Dermis blood vessel endothelial cell (primary cell): ENCODE data around the gene CFAP221. TPM values are rescaled to one million over a fixed set of nuclear protein-coding genes. Genes with fewer than 3 reads are reported as not detected.

ENCODE experiments used
- DNase-seq: peaks from one replicate; pipeline ENCODE4 v3.0.0; 2010
- total RNA-seq: library from RNA; depleted of rRNA; stranded (reverse); fragments of >200 nt; gene quantifications from 2 replicates; pipeline ENCODE4 v1.2.3, GENCODE V29; 2014

CFAP221 gene
- total RNA-seq, 1 donor from 2014 or later, result 0.17 TPM

- DNase-seq, result no peak
Measured at GRCh38 chr2:119537792-119538191, 6.5 kb upstream of the CFAP221 start.

DNA sequence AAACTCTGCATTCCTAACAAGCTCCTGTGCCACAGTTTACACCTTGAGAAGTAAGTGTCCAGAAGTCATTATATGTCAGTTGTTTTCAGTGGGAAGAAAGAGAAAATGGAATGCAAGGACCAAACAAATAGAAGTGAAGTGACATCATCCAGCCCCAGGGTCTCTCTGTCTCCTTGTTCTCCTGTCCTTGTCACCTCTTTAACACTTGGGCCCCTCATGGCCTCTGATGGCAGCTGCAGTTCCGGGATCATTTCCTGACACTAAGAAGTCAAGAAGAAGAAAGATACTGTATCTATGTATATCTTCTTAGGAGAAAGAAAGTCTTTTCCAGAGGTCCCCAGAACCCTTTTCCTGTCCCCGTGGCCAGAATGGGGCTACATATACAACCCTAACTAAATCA lies 2.8 kb upstream of the CFAP221 start:
- no peak for DNase-seq

DNA sequence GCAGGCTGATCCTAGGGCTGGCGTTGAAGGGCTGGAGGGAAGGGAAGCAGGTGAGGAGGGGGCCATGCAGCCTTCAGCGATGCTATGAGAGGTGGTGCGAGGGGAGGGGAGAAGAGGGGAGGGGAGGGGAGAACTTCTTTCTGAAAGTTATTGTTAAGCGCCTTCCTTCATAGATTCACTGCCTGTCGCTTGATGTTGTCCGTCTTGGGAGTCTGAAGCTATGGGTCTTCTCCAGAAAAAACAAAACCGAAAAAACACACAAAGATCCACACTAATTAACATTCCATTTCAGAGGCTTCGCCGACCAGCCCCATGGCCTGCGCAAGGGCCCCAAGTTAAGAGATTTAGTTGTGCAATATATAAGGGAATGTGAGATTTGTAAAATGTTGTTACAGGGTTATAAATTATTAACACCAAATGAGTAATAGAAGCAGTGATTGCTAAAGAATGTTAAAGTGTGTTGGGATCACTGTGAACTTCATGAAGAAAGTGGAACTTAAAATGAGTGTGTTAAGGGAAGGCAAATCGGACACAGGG lies 758 bp downstream of the CFAP221 start:
- DNase-seq, result no peak

GRCh38 chr2:119545754-119546446 lies 1.7 kb downstream of the CFAP221 start:
- no peak for DNase-seq

DNA sequence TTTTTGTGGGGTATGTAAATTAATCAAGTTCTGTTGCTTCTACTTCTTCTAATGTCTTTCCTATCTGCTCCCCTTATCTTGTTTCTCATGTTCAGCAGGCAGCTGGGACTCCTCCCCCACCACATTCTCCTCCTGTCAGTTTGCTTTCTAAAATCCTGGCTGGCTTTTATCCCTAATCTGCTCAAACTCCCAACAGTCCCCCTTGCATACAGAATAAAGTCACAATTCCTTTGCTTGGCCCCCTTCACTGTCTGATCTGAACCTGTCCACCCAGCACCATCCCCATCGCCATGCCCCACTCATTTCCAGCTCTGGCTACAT lies 2.2 kb downstream of the CFAP221 start:
- DNase-seq, result no peak

DNA sequence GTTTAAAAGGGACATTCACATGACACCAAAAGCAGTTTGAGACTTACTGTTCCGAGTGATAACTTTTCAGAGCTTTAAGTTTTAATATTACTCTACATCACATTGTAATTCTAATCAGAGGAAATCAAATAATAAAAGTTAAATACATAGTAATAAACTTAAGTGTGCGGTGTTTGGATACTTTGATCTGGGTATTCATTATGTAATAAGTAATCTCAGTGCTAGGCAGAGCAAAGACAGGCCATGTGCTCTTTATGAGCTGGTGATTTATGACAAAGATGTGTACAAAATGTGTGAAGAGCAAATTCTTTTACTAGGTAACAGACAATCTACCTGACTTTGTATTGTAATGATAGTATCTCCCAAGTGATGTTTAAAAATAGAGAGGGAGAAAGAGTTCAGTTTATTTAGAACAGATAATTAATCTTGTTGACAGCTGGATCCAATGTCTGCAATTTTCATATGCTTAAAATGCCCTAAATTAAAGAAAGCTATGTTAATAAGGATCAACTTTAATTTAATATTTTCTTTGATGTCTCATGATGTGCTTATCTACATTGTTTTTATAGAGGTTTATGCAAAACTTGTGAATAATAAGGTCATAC lies 4.4 kb downstream of the CFAP221 start:
- DNase-seq, result no peak

DNA sequence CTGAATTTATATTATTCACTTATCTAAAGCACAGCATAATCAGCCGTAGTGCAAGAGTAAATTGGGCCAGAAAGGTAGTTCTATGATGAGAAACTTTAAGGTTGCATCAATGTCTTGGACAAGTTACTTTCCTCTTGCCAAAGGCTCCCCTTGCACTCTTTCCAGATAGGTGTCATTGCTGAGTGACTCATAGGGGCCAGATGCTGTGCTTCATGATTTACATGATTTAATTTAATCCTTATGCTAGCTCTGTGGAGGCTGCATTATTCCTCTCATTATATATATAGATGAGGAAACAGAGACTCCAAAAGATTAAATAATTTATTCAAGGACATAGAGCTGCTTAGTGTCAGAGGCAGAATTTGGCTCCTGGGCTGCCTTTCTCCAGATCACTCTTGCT lies 5.0 kb downstream of the CFAP221 start:
- DNase-seq, result no peak

- no peak for DNase-seq
Measured at GRCh38 chr2:119550346-119550745, 6.1 kb downstream of the CFAP221 start.

DNA sequence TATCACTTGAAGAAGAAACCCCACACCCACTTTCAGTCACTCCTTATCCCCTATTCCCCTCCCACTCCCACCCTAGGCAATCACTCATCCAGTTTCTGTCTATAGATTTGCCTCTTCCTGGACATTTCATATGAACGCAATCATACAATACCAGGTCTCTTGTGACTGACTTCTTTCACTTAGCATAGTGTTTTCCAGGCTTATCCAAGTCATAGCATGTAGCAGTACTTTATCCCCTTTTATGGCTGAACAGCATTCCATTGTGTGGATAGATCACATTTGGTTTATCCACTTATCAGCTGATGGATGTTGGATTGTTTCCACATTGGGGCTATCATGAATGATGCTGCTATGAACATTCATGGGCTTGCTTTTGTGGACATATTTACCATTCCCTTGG lies 6.6 kb downstream of the CFAP221 start:
- no peak for DNase-seq

DNA sequence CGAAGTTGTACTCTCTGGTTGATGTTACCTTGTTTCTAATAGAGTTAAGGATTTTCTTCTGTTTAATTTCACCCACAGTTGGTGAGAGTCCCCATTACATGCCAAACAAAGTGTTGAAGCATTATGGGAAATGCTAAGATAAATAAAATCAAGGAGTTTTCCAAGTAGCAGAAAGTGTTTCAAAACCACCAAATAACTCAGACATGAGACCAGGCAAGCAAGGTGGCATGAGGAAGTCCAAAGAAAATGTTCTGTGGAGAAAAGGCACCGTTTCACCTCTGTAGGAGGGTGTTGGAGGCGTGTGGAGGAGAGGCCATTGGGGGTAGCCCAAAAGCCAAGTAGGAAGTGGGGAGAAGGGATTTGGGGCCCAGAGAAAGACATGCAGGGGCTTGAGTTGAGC lies 8.7 kb downstream of the CFAP221 start:
- no peak for DNase-seq

DNA sequence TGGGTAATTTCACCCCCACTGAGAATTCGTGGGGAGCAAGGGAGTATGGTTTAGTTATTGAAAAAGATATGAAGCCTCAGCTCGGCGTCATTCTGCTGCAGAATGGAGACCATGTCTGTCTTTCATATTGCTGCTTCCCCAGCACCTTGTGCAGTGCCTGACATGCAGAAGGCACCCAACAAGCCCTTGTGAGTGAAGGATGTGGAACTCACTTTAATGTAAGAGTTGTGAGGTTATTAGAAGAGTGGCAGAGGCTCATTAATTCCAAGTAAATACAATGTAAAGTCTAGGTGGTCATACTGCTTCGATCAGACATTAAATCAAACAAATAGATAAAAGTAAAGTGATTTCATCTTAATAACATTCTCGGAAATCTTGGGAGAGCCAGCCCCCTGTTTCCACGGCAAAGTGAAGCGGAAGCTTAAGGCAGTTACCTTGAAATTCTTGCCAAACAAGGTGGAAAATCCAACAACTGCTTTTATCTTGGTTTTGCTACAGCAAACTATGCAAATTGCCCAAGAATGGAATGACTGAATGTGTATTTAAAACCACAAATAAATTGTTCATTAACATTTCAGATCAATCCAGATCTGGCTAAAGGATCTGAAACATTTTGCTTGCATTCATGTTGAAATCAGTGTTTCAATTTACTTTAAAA lies 9.6 kb downstream of the CFAP221 start:
- DNase-seq, result no peak

DNA sequence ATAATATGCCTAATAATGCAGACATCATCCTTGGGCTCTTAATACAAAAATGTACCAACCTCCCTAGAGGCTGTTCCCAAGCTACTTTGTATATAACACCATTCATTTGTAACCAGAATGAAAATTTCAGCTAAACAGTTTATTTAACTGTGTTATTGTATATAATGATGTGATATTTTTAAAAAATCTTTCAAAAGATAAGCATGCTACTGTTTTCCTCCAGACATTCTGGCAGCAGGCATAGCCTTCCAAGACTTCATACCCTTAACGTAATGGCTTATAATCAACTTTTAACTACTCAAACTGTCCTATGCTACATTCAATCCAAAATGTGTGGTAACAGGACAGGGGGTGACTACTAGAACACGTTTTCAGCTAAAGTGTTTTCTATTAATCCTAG lies 21.2 kb downstream of the CFAP221 start:
- DNase-seq, result no peak

- no peak for DNase-seq
Measured at GRCh38 chr2:119567292-119567691, 23.0 kb downstream of the CFAP221 start.

DNA sequence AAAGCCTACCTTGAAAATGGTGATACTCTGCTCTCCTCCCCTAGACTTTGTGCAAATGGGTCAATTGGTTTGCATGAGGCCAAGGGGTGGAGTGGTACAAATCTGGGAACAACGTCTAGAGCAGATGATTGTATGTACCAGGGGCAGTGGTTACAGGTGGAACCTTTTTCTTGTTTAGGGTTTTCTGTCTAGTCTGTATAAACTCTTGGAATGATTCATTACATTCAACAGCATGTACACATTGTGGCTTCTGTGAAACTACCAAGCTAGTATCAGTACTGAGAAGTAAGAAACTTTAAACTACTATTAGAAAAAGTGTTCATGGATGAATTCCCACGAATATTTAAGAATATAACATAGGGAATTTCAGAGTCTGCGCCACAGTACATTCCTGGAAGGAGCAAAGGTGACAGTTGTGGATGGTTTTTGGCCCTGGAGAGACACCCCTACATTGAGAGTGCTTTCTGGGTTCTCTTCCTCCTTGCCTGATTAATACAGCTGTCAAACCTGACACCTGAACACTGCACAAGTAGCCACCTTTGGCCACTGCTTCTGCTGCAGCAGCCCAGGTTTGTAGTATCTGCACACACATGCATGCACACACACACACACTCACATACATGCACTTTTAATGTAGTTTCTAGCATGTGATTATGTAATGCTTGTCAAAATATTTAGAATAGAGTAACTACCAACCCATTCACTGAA lies 30.0 kb downstream of the CFAP221 start:
- no peak for DNase-seq

GRCh38 chr2:119574864-119575263 lies 30.6 kb downstream of the CFAP221 start:
- no peak for DNase-seq

- DNase-seq, result no peak
Measured at GRCh38 chr2:119575439-119575838, 31.2 kb downstream of the CFAP221 start.

GRCh38 chr2:119579424-119580295 lies 35.4 kb downstream of the CFAP221 start:
- DNase-seq, result no peak

GRCh38 chr2:119580550-119581072 lies 36.4 kb downstream of the CFAP221 start:
- no peak for DNase-seq

DNA sequence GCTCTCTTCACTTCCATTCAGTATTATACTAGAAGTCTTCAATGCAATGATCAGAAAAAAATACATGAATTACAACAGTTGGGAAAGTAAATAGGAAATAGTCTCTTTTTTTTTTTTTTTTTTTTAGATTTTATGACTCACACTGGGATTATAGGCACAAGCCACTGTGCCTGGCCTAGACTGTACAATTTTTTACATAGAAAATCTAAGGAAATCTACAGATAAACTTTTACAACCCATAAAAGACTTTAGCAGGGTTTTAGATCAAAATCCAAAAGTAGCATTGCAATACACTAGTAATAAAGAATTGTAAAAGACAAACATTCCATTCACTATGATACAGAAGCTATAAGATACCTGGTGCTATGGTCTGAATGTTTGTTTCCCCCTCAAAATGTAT lies 39.0 kb downstream of the CFAP221 start:
- no peak for DNase-seq

- DNase-seq, result no peak
Measured at GRCh38 chr2:119584469-119584868, 40.2 kb downstream of the CFAP221 start.

DNA sequence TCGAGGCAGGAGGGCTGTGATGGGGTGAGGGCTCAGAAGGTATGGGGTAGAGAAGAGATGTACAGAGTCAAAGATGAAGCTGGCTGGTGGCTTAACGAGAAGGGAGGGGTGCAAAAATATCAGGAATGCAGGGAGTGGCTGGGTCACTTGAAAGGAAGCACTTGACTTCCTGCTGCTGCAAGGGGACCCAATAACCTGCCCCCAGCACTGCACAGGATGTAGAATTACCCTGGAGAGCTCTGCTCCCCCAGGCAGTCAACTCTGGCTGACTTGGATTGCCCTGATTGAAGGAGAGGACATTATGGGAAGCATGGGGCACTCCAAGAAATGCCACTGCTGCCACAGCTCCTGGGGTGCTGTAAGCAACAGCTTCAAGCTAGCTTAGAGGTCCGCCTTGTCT lies 41.8 kb downstream of the CFAP221 start:
- DNase-seq, result no peak

DNA sequence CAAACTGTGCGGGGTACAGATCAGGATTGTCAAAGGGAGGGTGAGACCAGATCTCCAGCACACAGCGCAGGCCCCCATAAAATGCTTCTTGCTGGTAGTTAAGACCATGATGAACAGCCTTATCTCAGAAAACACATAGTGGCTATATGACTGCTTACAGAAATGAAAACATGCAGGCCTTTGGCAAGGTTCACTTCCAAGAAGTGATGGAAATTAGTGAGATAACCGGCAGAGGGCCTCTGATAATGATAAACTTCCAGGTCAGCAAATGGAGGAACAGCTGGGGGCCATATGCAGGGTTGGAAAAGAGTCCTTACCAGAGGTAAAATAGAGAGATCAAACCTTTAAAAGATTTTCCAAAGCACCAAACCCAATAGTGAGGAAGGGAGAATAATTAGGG lies 46.6 kb downstream of the CFAP221 start:
- DNase-seq, result no peak
